ENCODE measurements around the gene EDIL3.

DNA sequence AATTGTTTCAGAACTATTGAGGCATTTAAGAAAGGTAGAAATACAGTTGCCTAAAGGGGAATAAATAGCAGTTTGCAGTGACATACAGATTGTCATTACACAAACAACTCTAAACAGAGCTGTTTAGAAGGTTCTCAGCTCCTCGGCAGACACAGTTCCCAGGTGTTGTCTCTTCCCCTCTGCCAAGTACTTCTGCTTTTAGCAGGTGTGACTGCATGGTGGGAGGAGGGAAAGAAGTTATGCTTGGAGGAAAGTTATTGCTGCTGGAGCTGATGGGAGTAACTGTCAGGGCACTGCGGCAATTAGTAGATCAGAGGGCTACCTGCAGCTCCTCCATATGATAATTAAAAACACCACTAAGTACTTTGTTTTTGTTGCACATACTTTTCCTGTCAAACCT is 14.5 kb downstream of the EDIL3 start:
- TF ChIP-seq CTCF (IDR thresholded peaks at IDR 0.05) (no peak), POLR2A (IDR thresholded peaks at IDR 0.05) (no peak)
